ENCODE data around the gene VDR.

Gene VDR

DNA sequence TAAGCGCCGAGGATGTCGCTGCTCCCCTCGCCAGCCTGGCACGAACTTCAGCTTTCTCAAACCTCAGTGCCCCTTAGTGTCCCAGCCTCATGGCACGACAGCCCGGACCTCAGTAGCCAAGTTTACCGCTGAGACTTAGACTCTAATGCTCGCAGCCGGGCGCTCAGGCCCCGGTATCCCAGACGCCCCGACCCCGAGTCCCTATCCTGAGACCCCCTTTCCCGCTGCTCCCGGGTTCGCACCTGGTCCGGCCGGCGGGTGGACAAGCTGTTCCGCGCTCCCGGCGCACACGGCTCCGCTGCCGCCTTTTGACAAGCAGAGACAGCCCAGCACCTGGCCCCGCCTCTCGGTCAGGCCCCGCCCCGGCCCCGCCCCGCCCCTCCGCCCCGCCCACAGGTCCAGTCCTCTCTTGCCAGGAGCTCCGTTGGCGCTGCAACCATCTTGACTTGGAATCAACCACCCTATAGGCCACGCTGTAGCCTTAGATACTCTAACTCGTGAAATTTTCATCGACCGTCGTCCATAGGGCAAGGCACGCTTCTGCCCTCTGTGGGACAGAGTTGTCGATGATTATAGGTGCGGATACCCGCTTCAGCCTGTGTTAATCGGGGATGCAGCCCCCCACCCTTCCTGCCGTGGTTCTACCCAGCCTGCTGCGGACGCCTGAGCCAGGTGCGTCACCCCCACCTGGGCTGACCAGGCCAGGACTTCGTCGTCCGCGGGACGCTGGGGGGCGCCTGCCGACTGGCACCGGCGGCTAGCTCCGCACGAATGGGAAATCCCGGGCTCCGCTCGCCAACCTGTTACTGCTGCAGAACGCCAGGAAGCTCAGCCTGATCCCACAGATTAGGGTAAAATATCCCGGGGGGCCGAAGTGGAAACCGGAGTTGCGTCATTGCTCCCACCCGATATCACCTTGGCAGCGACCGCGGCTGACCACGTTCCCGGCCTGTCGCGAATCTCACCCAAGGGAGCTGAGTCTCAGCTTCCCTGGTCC is at the start of gene VDR:
Gene VDR (minus strand): TSS at position 282 of the 997 bp plus-strand sequence. CDS start 25,881 bp downstream, outside the sequence.
- peak; percentile 69 for DNase-seq

DNA sequence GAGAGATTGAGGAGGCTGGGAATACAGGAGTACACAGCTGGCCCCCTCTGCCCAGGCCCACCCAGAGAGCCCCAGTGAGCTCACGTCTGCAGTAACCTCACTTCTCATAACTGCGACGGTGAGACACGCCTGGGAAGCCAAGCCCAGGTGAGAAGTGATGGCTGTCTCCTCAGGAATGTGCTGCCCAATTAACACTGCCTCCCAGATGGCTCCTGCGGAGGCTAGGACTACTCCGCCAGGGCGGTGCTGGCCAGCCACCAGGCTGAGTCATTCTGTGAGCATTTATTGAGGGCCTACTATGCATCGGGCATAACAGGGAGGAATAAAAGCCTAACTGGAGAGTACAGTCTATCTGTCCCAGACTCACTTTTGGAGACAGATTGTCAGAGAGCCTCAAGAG is 49.3 kb upstream of the VDR start:
- DNase-seq: no peak

DNA sequence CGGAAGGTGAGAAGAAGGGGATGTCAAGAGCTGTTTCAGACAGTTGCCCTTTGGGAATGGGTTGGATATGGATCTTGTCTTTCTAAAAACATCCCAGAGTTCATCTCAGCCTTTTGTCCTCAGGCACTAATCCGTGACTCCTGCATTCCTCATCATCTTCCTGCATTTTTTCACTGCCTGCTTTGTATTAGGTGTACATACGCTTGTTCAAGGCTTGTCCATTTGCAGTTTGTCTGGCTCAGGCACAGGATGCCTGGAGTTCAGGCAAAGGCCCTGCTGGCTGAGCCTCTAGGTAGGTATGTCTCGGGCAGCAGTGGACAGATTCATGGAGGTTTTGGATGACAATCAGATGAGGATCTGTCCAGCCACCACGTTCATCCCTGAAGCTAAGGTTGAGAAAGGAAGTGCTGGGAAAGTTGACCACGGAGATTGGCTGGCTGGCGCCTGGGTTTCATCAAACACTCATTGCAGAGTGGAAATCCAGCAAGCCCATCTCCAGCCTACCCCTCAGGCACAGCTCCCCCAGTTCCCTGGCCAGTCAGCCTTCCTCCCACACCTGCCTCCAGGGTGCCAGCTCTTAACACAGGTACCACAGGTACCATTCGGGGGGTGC is 46.2 kb upstream of the VDR start:
- no peak for DNase-seq

DNA sequence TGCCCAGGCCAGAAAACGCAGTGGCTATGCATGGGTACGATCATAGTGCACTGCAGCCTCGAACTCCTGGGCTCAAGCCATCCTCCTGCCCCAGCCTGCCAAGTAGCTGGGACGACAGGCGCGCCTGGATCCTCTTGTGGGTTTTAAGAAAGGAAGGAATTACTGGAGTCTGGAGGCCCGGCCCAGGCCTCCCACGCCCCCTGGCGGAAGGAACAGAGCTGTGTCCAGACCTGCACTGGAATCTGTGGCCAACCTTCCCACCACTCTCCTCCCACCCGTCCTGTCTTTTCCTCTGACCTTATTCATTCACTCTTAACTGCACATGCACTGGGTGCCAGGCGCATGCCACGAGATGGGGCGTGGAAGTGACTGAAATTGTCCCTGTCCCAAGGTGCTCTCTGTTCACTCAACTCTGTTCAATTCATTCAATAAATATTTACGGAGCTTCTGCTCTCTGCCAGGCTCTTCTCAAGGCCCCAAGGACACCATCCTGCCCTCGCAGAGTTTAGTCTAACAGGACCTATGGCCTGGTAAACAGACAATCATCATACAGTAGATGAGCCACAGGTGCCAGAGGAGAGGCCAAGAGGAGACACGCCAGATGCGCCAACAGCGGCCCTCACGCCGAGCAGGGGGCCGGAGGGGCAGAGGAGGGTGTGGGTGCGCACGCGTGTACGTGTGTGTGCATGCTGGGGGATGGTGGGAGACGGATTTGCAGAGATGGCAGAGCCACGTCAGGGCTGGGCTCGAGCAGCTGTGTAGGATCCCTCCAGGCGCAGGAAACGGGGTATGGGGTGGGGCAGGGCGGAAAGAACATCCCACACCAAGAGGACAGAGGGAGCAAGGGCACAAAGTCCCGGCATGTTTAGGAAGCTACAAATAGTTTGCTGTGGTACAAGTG is 44.9 kb upstream of the VDR start:
- DNase-seq: peak; percentile 30

DNA sequence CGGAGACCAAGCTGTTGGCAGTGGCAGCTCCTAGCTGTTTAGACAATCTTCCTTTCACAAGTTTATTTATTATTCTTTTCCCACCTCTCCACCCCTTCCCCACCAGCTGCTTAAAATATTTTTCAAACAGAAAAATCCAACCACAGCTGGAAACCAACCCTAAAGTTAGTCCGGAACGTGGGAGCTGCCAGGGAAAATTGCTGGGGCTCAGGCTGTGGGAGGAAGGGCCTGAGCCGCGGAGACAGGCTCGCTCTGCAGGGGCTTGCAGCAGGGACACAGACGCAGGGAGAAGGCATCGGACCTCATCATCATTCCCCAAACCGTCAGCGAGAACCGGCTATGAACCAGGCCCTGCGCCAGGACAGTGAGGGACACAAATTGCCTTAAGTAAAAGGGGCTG is 42.5 kb upstream of the VDR start:
- no peak for DNase-seq

DNA sequence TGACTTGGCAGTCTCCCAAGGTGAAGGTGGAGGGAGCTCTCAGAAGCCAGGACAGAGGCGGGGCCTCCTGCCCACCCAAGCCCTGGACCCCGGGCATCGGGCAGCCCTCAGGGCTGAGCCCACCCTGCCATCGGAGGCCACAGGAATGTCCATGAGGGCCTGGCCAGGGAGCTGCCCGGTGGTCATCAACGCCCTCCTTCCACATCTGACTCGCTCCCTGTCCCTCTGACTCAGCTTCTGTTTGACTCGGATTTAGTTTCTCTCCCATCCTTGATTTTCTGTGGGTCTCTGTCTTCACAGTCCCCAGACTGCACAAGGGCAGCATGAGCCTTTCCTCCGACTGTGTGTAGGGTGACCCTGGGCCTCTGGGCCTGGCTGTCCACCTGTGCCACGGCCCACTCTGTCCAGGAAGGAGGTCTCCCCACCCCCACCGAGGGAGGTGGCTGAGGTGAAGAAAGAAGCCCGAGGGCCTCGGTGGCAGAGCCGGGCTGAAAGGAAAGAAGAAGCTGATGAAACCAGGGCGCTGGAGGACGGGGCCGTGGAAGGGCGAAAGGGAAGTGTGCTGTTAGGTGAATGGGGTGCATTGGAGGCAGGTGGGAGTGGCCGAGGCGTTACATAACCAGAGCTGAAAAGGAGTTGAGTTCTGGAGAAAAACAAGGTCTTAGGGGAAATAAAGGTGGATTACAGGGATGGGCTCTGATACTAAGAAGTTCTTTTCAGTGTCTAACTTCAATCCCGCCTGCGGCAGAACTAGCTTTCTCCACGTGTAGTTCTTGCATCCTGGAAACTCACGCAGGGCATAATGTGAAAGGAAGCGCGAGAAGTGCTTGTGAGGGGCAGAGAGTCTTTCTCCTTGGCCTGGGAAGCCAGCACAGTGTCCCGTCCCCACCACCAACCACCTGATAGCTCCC is 41.9 kb upstream of the VDR start:
- DNase-seq: no peak

DNA sequence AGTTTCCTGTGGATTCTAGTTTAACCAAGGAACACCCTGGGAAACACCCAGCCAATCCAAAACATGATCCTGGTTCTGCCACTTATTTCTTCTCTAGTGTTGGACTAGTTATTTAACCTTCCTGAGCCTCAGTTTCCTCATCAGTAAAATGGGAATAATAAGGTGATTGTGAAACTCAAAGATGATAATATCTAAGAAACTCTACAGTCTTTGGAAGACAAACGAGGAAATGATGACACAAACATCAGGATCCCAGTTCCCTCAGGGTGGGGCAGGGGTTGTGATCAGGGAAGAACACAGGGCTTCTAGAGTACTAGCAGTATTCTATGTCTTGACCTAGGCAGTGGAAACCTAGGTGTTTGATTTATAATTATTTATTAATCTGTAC is 40.5 kb upstream of the VDR start:
- no peak for DNase-seq

DNA sequence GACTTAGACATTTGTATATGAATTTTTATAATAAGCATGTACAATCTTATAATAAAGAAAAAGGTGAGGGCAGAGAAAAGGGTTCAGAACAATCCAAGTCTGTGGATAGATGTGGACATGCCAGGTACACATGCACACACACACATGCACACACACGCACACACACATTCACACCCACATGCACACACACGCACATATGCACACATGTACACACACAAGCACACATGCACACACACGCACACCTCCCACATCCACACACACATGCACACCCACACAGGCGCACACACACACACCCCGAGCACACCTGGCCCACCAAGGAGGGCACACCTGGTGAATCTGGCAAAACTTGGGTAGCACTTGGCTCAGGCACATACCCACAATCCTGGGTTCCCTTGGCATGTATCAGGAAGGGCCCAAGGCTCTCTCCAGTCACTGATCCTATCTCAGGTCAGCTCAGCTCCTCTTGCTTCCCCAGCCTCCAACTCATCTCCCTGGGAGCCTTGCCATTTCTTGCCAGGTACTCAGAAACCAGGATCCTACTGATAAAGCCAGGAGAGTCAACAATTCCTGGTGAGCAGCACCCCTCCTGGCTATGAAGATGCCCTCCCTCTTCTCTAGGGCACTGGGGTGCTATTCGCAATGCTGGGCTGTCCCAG is 40.0 kb upstream of the VDR start:
- DNase-seq: no peak

DNA sequence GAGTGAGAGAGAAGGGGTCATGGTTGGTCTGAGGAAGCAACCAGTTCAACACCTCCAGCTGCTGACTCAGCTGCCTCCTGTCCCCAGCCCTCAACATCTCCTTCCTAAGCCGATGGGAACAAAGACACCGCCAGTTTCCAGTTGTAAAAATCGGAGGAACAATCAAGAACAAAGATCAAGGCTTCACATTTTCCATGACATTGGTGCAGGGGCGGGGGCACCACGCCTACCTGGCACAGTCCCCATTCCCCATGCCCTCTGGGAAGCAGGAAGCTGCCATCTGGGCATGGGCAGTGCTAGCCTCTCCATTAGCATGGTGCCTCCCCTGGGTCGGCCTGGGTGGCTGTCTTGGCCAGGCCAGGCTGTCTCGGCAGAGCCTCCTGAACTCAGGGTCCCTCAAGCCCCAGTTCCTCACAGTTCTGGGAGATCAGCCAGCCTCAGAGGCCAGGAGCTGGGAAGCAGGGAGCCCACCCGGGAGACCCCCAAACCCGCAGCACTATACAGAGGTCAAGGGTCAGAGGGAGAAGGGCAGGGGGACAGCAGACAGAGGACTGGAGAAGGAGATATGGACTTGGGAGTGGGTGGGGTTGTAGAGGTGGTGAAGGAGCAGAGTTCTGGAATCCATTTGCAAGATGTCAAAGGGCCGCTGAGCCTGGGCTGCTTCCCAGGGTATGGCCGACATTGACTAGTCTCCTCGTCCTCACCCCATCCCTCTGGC is 39.0 kb upstream of the VDR start:
- DNase-seq: no peak

DNA sequence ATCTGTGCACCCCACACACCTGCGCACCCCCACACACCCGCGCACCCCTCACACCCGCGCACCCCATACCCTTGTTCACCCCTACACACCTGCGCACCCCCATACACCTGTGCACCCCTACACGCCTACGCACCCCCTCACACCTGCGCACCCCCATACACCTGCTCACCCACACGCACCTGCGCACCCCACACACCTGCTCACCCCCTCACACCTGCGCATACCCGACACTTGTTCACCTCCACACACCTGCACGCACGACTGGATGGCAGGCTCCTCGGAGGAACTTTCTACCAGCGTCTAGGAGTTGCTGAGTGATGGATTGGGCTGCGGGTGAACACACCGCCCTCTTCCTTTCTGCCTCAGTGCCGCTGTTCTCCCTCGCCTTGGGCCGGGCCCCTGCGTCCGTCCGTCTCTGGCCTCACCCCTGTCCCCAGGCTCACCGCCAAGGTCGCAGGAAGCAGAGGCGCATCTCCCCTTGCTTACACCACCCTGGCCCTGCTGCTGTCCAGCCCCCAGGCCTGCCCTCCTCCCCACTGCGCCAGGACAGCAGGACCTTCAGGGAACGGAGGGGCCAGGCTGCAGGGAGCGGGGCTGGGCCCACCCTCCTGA is 37.9 kb upstream of the VDR start:
- no peak for DNase-seq

DNA sequence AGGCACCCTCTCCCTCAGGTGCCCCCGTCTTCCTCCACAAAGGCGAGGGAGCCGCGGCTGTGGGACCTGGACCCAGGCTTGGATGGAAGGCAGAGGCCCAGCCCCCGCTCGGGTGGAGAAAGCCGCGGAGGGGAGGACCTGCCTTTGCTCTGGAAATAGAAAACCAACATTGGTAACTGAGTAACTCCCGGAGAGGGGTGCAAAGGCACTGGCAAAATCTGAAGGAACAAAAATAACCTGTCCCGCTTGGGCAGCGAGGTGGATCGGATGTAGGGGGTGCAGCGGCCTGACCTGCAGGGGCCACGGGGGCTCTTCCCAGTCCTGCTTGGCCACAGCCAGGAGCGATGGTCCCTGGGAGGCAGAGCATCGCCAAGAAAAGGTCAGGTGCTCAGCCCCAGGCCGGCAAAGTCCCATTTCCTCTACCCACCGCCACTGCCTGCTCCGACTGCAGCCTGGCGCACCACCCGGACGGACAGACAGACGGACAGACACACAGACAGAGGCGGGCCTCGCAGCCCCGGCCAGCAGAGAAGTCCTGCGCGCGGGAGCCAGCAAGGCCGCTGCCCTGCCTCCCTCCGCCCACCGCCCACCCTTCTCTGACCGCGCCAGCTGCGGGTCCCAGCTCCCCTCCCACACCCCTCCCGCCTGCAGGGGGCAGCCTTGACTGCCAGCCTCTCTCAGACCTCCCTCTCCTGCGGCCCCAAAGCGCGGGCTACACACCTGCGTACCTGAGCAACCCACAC is 37.2 kb upstream of the VDR start:
- DNase-seq: no peak

DNA sequence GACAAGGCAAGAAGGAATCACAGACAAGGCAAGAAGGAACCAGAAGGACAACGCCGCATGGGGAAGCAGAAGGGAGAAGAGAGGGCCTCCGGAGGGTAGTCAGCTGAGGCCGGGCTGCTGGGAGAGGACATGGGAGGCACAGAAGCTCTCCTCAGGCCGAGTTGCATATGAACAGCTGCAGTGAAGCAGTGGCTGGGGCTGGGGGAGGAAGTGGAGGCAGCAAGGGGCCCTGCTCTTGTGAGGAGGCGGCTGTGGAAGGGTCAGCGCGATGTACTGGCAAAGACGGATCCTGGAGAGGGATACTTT is 36.6 kb upstream of the VDR start:
- DNase-seq: no peak

DNA sequence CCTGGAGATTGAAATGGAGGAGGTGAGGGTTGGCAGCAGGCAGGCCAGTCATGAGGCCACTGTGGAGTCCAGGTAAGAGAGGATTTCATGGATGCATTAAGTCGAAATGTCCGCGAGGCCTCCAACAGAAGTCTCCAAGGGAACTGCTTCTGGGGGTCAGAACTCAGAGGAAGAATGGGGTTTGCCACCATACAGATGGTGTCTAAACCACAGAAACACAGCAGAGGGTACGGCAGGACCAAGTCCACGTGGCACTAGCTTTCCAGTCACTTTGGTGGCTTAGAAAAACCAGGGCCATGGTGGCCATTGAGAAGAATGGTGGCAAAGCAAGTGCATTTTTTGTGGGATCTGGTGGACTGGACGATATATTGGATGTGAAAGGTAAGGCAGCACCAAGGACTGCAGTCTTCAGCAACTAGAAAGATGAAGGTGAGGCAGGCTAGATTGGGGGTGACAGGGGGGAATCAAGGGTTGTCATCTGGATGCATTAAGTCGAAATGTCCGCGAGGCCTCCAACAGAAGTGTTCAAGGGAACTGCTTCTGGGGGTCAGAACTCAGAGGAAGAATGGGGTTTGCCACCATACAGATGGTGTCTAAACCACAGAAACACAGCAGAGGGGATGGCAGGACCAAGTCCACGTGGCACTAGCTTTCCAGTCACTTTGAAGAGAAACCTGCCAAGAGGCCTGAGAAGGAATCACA is 36.1 kb upstream of the VDR start:
- DNase-seq: no peak

DNA sequence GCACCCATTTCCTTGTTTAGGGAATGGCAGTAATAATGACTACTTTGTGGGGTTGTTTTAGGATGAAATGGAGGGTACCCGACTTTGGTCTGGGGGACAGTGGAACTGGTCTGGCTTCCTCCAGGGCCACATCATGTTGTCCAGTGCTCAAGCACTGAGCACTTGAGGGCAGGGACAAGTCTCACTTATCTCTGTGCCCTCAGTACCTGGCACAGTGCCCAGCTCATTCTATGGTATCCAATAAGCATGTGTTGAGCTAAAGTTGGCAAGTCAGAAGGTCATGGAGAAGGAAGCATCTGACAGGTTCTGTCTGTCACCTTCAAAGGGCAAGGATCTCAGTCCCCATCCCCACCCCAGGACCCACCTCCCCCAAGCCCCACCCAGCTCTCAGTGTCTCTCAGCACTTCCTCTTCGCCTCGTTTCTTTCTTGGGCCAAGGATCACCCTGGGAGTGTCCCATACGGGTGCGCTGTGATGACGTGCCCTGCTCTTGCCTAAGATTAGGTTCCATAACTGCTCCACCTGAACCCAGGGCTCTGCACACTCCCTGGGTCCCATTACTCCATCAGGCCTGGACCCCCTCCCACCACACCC is 34.3 kb upstream of the VDR start:
- no peak for DNase-seq

DNA sequence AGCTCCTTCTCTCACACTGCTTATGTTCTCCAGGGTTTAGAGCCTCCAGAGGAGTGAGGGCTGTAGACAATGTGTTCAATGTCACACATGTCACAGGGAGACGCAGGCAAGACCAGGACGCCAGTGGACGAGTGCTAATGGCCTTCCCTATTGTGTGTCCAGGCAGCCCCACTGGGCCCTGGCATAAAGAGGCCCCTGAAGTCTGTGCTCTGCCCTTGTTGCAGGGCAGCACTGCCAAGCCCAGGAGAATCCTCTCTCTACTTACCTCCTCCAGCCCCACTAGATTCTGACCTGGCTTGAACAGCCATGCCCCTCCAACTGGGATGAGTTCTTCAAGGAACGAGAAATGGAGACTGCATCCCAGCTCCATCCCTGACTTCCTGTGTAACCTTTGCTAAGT is 33.8 kb upstream of the VDR start:
- DNase-seq: no peak

DNA sequence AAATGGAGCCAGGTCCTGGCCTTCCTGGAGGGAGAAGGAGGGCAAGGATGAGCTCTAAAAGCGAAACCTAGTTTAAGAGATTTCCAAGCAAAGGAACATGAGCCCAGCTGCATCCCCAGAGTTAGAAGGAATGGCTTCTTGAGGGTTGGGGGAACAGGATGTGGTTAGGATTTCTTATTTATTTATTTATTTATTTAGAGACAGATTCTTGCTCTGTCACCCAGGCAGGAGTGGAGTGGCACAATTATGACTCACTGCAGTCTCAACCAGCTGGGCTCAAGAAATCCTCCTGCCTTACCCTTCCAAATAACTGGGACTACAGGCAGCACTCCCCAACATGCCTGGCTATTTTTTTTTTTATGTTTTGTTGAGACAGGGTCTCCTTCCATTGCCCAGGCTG is 33.3 kb upstream of the VDR start:
- DNase-seq: no peak

DNA sequence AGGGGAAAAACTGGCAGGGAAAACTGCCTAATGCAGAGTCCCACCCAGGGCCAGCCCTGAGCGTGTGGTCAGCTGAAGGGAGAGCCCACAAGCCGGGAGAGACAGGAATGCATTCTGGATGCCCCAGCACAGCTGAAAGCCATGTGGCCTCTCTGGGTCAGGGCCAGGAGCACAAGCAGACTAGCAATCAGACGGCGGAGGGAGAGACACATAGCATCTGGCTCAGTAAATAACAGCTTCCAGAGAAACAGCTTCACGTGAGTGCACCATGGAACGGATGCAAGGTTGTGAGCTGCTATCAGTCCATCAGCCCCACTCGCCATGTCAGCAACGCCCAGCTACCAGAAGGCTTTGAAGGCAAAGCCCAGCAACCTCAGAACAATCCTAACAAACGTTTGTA is 30.4 kb upstream of the VDR start:
- DNase-seq: no peak

DNA sequence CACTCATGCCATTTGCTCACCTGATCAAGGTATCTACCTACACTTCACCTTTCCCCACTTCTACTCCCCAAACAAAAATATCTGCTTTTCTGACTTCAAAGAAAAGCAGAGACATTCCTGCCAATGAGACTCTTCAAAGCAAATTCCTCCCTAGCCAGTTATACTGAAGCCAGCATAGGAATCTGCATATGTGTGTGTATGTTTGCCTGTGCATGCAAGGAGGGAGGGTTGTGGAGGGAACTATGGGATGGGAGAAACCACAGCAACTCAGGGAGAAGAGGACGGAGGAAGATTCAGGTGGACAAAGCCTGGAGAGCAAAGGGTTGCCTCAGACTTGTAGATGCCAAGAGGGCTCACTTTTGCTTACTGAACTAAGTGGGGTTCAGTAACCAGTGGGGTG is 26.4 kb upstream of the VDR start:
- no peak for DNase-seq

DNA sequence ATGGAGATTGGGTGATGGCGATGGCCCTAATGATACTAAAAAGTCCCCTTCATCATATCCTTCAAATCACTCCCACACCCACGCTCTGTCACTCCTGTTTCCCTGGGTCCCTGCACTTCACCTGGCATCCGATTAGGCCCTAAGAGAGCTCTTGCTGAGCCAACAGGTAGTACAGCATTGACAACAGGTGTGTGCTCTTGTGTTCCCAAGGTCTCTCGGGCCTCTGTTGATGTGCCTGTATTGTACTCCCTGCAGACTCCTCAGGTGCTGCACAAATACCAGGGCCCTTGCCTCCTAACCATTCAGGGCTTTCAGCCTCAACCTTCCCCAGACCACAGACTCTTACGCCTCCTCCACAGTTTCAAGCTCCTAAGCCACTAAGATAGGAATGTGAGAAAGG is 25.8 kb upstream of the VDR start:
- no peak for DNase-seq

All from NCI-H748 treated with DMSO at 0.1 percent for 48 hours (cell line).